ENCODE data around the gene CBR3. TPM values are rescaled to one million over a fixed set of nuclear protein-coding genes. Genes with fewer than 3 reads are reported as not detected.
A peak's percentile ranks its signal among the peaks of the same experiment; 100 is the strongest.

The CBR3 gene
- total and polyA plus RNA-seq, 12 donors, result 0.99 to 10.4 (median 2.2) TPM

- no peak for DNase-seq
- Histone ChIP-seq H3K4me1 (peaks cover 0 to 19% (median 4%) of the 10 kb centered on the region in 9 donors), H3K9me3 (peaks cover 0 to 5% (median 0%) of the 10 kb centered on the region in 11 donors), H3K27ac (peak overlapping the region in 1 of 10 donors; percentile 75), H3K27me3 (no peaks in the 10 kb centered on the region), H3K4me3 (peak overlapping the region in 1 of 10 donors; percentile 59), H3K36me3 (no peaks in the 10 kb centered on the region)
- WGBS, 2 donors, result 71 to 81% methylated on average over 17 of the region's 17 CpGs
- no peak for TF ChIP-seq CTCF (IDR thresholded peaks at IDR 0.05)
- ATAC-seq, result no peak
- intact Hi-C loops (cut with DNase I), result loop anchor here in 2 of 10 donors (2.0 kb wide), 1 partner anchor 53 kb away; the partner anchor contains the start of gene SETD4 (in 2 of the 2)
These were observed 21.0 kb upstream of the CBR3 start for GRCh38 chr21:36113647-36114428.

GRCh38 chr21:36115138-36115730, 19.6 kb upstream of the CBR3 start:
- H3K9me3 ChIP-seq, result peaks cover 0 to 5% (median 0%) of the 10 kb centered on the region in 11 donors
- H3K36me3 ChIP-seq, result no peaks in the 10 kb centered on the region
- WGBS, 2 donors, result 90% methylated on average over 6 of the region's 6 CpGs
- no peak for DNase-seq
- no peak overlapping the region for H3K4me3 ChIP-seq
- intact Hi-C loops (cut with DNase I), result no loop called here
- H3K27me3 ChIP-seq, result no peaks in the 10 kb centered on the region
- H3K4me1 ChIP-seq, result peaks cover 0 to 19% (median 4%) of the 10 kb centered on the region in 9 donors
- no peak overlapping the region for H3K27ac ChIP-seq
- ATAC-seq, result no peak
- TF ChIP-seq CTCF (IDR thresholded peaks at IDR 0.05), result no peak

- intact Hi-C loops (cut with DNase I), result no loop called here
- DNase-seq (no peak), ATAC-seq (no peak)
- no peaks in the 10 kb centered on the region for H3K27me3 ChIP-seq
- peaks cover 0 to 5% (median 0%) of the 10 kb centered on the region in 11 donors for H3K9me3 ChIP-seq
- TF ChIP-seq CTCF (IDR thresholded peaks at IDR 0.05), result no peak
- H3K36me3 ChIP-seq, result no peaks in the 10 kb centered on the region
- H3K4me3 ChIP-seq, result no peak overlapping the region
- peaks cover 0 to 19% (median 4%) of the 10 kb centered on the region in 9 donors for H3K4me1 ChIP-seq
- no peak overlapping the region for H3K27ac ChIP-seq
- 79 to 89% methylated on average over 2 of the region's 2 CpGs for WGBS, 2 donors
These were observed 17.6 kb upstream of the CBR3 start for GRCh38 chr21:36117286-36117741.

GRCh38 chr21:36120304-36120888, 14.5 kb upstream of the CBR3 start:
- H3K4me3 ChIP-seq, result no peak overlapping the region
- intact Hi-C loops (cut with DNase I), result no loop called here
- ATAC-seq, result peak; percentile 42 to 85 (median 70)
- no peaks in the 10 kb centered on the region for H3K27me3 ChIP-seq
- no peak for TF ChIP-seq CTCF (IDR thresholded peaks at IDR 0.05)
- H3K36me3 ChIP-seq, result no peaks in the 10 kb centered on the region
- DNase-seq, result no peak
- H3K27ac ChIP-seq, result peak overlapping the region in 5 of 10 donors; percentile 0 to 57 (median 30)
- H3K4me1 ChIP-seq, result peaks cover 0 to 5% (median 0%) of the 10 kb centered on the region in 9 donors
- H3K9me3 ChIP-seq, result peaks cover 0 to 5% (median 0%) of the 10 kb centered on the region in 11 donors
- WGBS, 2 donors, result 74 to 78% methylated on average over 7 of the region's 7 CpGs

Measured in heart right ventricle (tissue), 16 donors.